Activated CD4-positive, alpha-beta T cell treated with anti-CD3 and anti-CD28 coated beads, Interleukin-2, amount 50 U/mL, for 16 hours (primary cell): ENCODE results near the gene NOS1AP.

Experiments used
- DNase-seq: peaks from one replicate; pipeline ENCODE4 v3.0.0-alpha.2; 2020

Gene NOS1AP

GRCh38 chr1:162372159-162373071 lies 302.9 kb downstream of the NOS1AP start:
- no peak for DNase-seq

- no peak for DNase-seq
Observed at GRCh38 chr1:162373072-162373427, 303.6 kb downstream of the NOS1AP start.

- DNase-seq: no peak
Observed at GRCh38 chr1:162373541-162374260, 304.2 kb downstream of the NOS1AP start.

GRCh38 chr1:162374406-162374805 lies 304.9 kb downstream of the NOS1AP start:
- DNase-seq: no peak

GRCh38 chr1:162375463-162375862 lies 306.0 kb downstream of the NOS1AP start:
- no peak for DNase-seq

- no peak for DNase-seq
Observed at GRCh38 chr1:162376691-162377090, 307.2 kb downstream of the NOS1AP start, which contains the start of gene SPATA46. TSS of gene SPATA46 (minus strand) at chr1:162376854. CDS start at chr1:162376790, 64 bp downstream.

- DNase-seq: no peak
Observed at GRCh38 chr1:162380061-162380846, 310.8 kb downstream of the NOS1AP start.

GRCh38 chr1:162381383-162381782 lies 311.9 kb downstream of the NOS1AP start, which contains the start of gene C1orf226:
TSS of gene C1orf226 (plus strand) at chr1:162381728. CDS start at chr1:162381902, 174 bp downstream.
- no peak for DNase-seq

GRCh38 chr1:162381941-162382750 lies 312.7 kb downstream of the NOS1AP start:
- no peak for DNase-seq

- no peak for DNase-seq
Observed at GRCh38 chr1:162383091-162383490, 313.6 kb downstream of the NOS1AP start.

- no peak for DNase-seq
Observed at GRCh38 chr1:162383516-162383915, 314.0 kb downstream of the NOS1AP start.

- DNase-seq: no peak
Observed at GRCh38 chr1:162384116-162384515, 314.6 kb downstream of the NOS1AP start.

GRCh38 chr1:162384601-162385279 lies 315.2 kb downstream of the NOS1AP start:
- DNase-seq: no peak

GRCh38 chr1:162385280-162385623 lies 315.8 kb downstream of the NOS1AP start:
- no peak for DNase-seq

- no peak for DNase-seq
Observed at GRCh38 chr1:162385702-162386101, 316.2 kb downstream of the NOS1AP start.

GRCh38 chr1:162386292-162387225 lies 317.1 kb downstream of the NOS1AP start:
- no peak for DNase-seq

GRCh38 chr1:162387226-162388082 lies 318.0 kb downstream of the NOS1AP start:
- no peak for DNase-seq

- no peak for DNase-seq
Observed at GRCh38 chr1:162388083-162388594, 318.6 kb downstream of the NOS1AP start.

GRCh38 chr1:162388615-162389014 lies 319.1 kb downstream of the NOS1AP start:
- DNase-seq: no peak
